GOT3 (cell line): Measurements from ENCODE around the gene AFTPH.
A peak's percentile ranks its signal among the peaks of the same experiment; 100 is the strongest.

Experiments
- DNase-seq: peaks from one replicate; lab custom pipeline; 2025; ENCODE audit warnings: mixed read lengths; lab: John Stamatoyannopoulos, UW

AFTPH gene

GRCh38 chr2:64593035-64593655 lies 69.0 kb downstream of the AFTPH start:
- DNase-seq, result no peak

GRCh38 chr2:64594226-64594989 lies 70.3 kb downstream of the AFTPH start:
- no peak for DNase-seq

- no peak for DNase-seq
Observed at GRCh38 chr2:64595397-64596176, 71.5 kb downstream of the AFTPH start.

- DNase-seq, result no peak
Observed at GRCh38 chr2:64598226-64598625, 74.1 kb downstream of the AFTPH start.

- no peak for DNase-seq
Observed at GRCh38 chr2:64599469-64599868, 75.3 kb downstream of the AFTPH start.

- no peak for DNase-seq
Observed at GRCh38 chr2:64601034-64601754, 77.1 kb downstream of the AFTPH start.

- DNase-seq, result no peak
Observed at GRCh38 chr2:64601785-64602391, 77.8 kb downstream of the AFTPH start.

GRCh38 chr2:64602436-64602835 lies 78.3 kb downstream of the AFTPH start:
- DNase-seq, result no peak

GRCh38 chr2:64604155-64604554 lies 80.0 kb downstream of the AFTPH start:
- no peak for DNase-seq

- DNase-seq, result no peak
Observed at GRCh38 chr2:64605026-64605471, 80.9 kb downstream of the AFTPH start.

- no peak for DNase-seq
Observed at GRCh38 chr2:64605991-64606478, 81.9 kb downstream of the AFTPH start.

- DNase-seq, result no peak
Observed at GRCh38 chr2:64606479-64607363, 82.6 kb downstream of the AFTPH start.

- DNase-seq, result no peak
Observed at GRCh38 chr2:64607381-64608304, 83.5 kb downstream of the AFTPH start.

- DNase-seq, result no peak
Observed at GRCh38 chr2:64608867-64609226, 84.7 kb downstream of the AFTPH start.

GRCh38 chr2:64609227-64609941 lies 85.3 kb downstream of the AFTPH start:
- DNase-seq, result peak; percentile 18

- DNase-seq, result no peak
Observed at GRCh38 chr2:64609942-64610281, 85.8 kb downstream of the AFTPH start.

GRCh38 chr2:64610316-64610855 lies 86.3 kb downstream of the AFTPH start:
- DNase-seq, result no peak

- no peak for DNase-seq
Observed at GRCh38 chr2:64612575-64613195, 88.6 kb downstream of the AFTPH start.
